Memory B cell (primary cell): ENCODE results near the gene SYTL2.
"Not testable (repeated sequence)": the region's sequence is repeated elsewhere in the genome, so short reads cannot be mapped to it uniquely, and the experiment has no call there.

Source experiments
- ATAC-seq: fragments of 150-1000 bp; cut with Tn5 transposase; 2 replicates; pipeline ENCODE4 v1.10.0; 2021; ENCODE audit warnings: low read depth, mild to moderate bottlenecking, moderate library complexity
- DNase-seq, 2 donors: peaks; one replicate each; pipeline ENCODE4 v3.0.0; 2022; ENCODE audit warnings: low spot score in 2 of 2
- H3K27ac Mint-ChIP-seq: one replicate; pipeline ENCODE4 v1.8.0; 2022; ENCODE audit warnings: mild to moderate bottlenecking, moderate library complexity, mixed read lengths
- H3K27me3 Mint-ChIP-seq: one replicate; pipeline ENCODE4 v1.8.0; 2022; ENCODE audit warnings: mixed read lengths
- H3K36me3 Mint-ChIP-seq: one replicate; pipeline ENCODE4 v1.8.0; 2022; ENCODE audit warnings: mild to moderate bottlenecking, mixed read lengths
- H3K4me1 Mint-ChIP-seq: one replicate; pipeline ENCODE4 v1.8.0; 2022; ENCODE audit warnings: mixed read lengths
- H3K4me3 Mint-ChIP-seq: one replicate; pipeline ENCODE4 v1.8.0; 2022; ENCODE audit warnings: mild to moderate bottlenecking, moderate library complexity, mixed read lengths
- H3K9me3 Mint-ChIP-seq: one replicate; pipeline ENCODE4 v1.8.0; 2022; ENCODE audit warnings: mixed read lengths

SYTL2 gene

GRCh38 chr11:85798361-85798760, 12.6 kb downstream of the SYTL2 start:
- H3K4me3 Mint-ChIP-seq, result no peak overlapping the region

GRCh38 chr11:85795712-85796487, 15.0 kb downstream of the SYTL2 start:
- no peak overlapping the region for H3K4me3 Mint-ChIP-seq
- peaks cover 7% of the 10 kb centered on the region for H3K27me3 Mint-ChIP-seq
- no peak for DNase-seq
- no peaks in the 10 kb centered on the region for H3K36me3 Mint-ChIP-seq
- H3K4me1 Mint-ChIP-seq, result no peaks in the 10 kb centered on the region
- H3K9me3 Mint-ChIP-seq, result no peaks in the 10 kb centered on the region
- H3K27ac Mint-ChIP-seq, result no peak overlapping the region
- no peak for ATAC-seq

More at GRCh38 chr11:85798361-85798760, 12.6 kb downstream of the SYTL2 start:
- DNase-seq (no peak), ATAC-seq (no peak)
- no peaks in the 10 kb centered on the region for H3K9me3 Mint-ChIP-seq
- H3K4me1 Mint-ChIP-seq, result no peaks in the 10 kb centered on the region
- no peaks in the 10 kb centered on the region for H3K36me3 Mint-ChIP-seq
- no peak overlapping the region for H3K27ac Mint-ChIP-seq
- peaks cover 9% of the 10 kb centered on the region for H3K27me3 Mint-ChIP-seq

- no peak overlapping the region for H3K27ac Mint-ChIP-seq
- peaks cover 4% of the 10 kb centered on the region for H3K27me3 Mint-ChIP-seq
- H3K36me3 Mint-ChIP-seq, result no peaks in the 10 kb centered on the region
- DNase-seq (no peak), ATAC-seq (no peak)
- no peaks in the 10 kb centered on the region for H3K9me3 Mint-ChIP-seq
- no peak overlapping the region for H3K4me3 Mint-ChIP-seq
- no peaks in the 10 kb centered on the region for H3K4me1 Mint-ChIP-seq
Measured at GRCh38 chr11:85791409-85791990, 19.4 kb downstream of the SYTL2 start.

- DNase-seq (no peak), ATAC-seq (no peak)
- no peak overlapping the region for H3K4me3 Mint-ChIP-seq
- H3K4me1 Mint-ChIP-seq, result no peaks in the 10 kb centered on the region
- no peak overlapping the region for H3K27ac Mint-ChIP-seq
- peaks cover 2% of the 10 kb centered on the region for H3K27me3 Mint-ChIP-seq
- no peaks in the 10 kb centered on the region for H3K9me3 Mint-ChIP-seq
- no peaks in the 10 kb centered on the region for H3K36me3 Mint-ChIP-seq
Measured at GRCh38 chr11:85787809-85788760, 22.9 kb downstream of the SYTL2 start.

GRCh38 chr11:85787168-85787567, 23.8 kb downstream of the SYTL2 start:
- H3K36me3 Mint-ChIP-seq, result peaks cover 4% of the 10 kb centered on the region
- H3K4me3 Mint-ChIP-seq, result no peak overlapping the region
- DNase-seq, result no peak
- no peak for ATAC-seq
- peaks cover 6% of the 10 kb centered on the region for H3K9me3 Mint-ChIP-seq
- peaks cover 6% of the 10 kb centered on the region for H3K27me3 Mint-ChIP-seq
- no peak overlapping the region for H3K27ac Mint-ChIP-seq
- no peaks in the 10 kb centered on the region for H3K4me1 Mint-ChIP-seq

GRCh38 chr11:85784480-85785265, 26.3 kb downstream of the SYTL2 start:
- Mint-ChIP-seq H3K4me3 (no peak overlapping the region), H3K27ac (no peak overlapping the region), H3K4me1 (no peaks in the 10 kb centered on the region), H3K36me3 (peaks cover 4% of the 10 kb centered on the region), H3K9me3 (peaks cover 8% of the 10 kb centered on the region), H3K27me3 (peaks cover 7% of the 10 kb centered on the region)
- DNase-seq (no peak), ATAC-seq (no peak)

GRCh38 chr11:85783758-85784157, 27.2 kb downstream of the SYTL2 start:
- peaks cover 4% of the 10 kb centered on the region for H3K36me3 Mint-ChIP-seq
- DNase-seq, result no peak
- peaks cover 7% of the 10 kb centered on the region for H3K27me3 Mint-ChIP-seq
- no peaks in the 10 kb centered on the region for H3K4me1 Mint-ChIP-seq
- ATAC-seq, result no peak
- no peak overlapping the region for H3K4me3 Mint-ChIP-seq
- no peak overlapping the region for H3K27ac Mint-ChIP-seq
- H3K9me3 Mint-ChIP-seq, result peaks cover 8% of the 10 kb centered on the region

GRCh38 chr11:85780780-85781517, 30.0 kb downstream of the SYTL2 start:
- ATAC-seq, H3K27me3 Mint-ChIP-seq, DNase-seq, H3K4me3 Mint-ChIP-seq, H3K9me3 Mint-ChIP-seq, H3K36me3 Mint-ChIP-seq, H3K4me1 Mint-ChIP-seq, H3K27ac Mint-ChIP-seq: not testable (repeated sequence)

- no peak for ATAC-seq
- Mint-ChIP-seq H3K36me3 (peaks cover 4% of the 10 kb centered on the region), H3K4me3 (no peak overlapping the region), H3K4me1 (no peaks in the 10 kb centered on the region), H3K9me3 (peaks cover 9% of the 10 kb centered on the region), H3K27me3 (peaks cover 9% of the 10 kb centered on the region), H3K27ac (no peak overlapping the region)
- no peak for DNase-seq
Measured at GRCh38 chr11:85779956-85780640, 30.8 kb downstream of the SYTL2 start.

GRCh38 chr11:85777603-85777972, 33.4 kb downstream of the SYTL2 start:
- not testable (repeated sequence) for H3K27ac Mint-ChIP-seq, H3K4me3 Mint-ChIP-seq, H3K36me3 Mint-ChIP-seq, H3K4me1 Mint-ChIP-seq, H3K9me3 Mint-ChIP-seq, DNase-seq, ATAC-seq
- H3K27me3 Mint-ChIP-seq, result peaks cover 12% of the 10 kb centered on the region

- Mint-ChIP-seq H3K4me1 (no peaks in the 10 kb centered on the region), H3K27me3 (peaks cover 11% of the 10 kb centered on the region), H3K9me3 (peaks cover 3% of the 10 kb centered on the region), H3K27ac (no peak overlapping the region), H3K4me3 (no peak overlapping the region), H3K36me3 (no peaks in the 10 kb centered on the region)
- ATAC-seq, result no peak
- DNase-seq, result no peak
Measured at GRCh38 chr11:85776951-85777602, 33.9 kb downstream of the SYTL2 start.
